Sigmoid colon (tissue), 4 donors: ENCODE measurements around the gene RTCA.
"Not testable (repeated sequence)": the region's sequence is repeated elsewhere in the genome, so short reads cannot be mapped to it uniquely, and the experiment has no call there.

Experiments used
- EP300 ChIP-seq, 4 donors: sonication (generic); formaldehyde crosslinking; IDR thresholded peaks; one replicate each; pipeline ENCODE4 v1.6.1; 2017; ENCODE audit warnings: antibody characterized with exemption in 4 of 4
- POLR2A ChIP-seq, 2 donors: fragments of 450-650 bp; IDR thresholded peaks; one replicate each; pipeline ENCODE4 v1.6.1; 2016; ENCODE audit warnings: antibody characterized with exemption in 2 of 2, mild to moderate bottlenecking in 2 of 2, moderate library complexity in 2 of 2
- POLR2AphosphoS5 ChIP-seq, 4 donors: sonication (generic); formaldehyde crosslinking; IDR thresholded peaks; one replicate each; pipeline ENCODE4 v1.6.1; 2017; ENCODE audit warnings: antibody characterized with exemption in 4 of 4
- TF ChIP-seq, protein P1 (sequence below), 4 experiments: fragments of 450-650 bp in 3 of 4; fragments of 200-600 bp in 1 of 4; IDR thresholded peaks; one replicate each; pipeline ENCODE4 v1.5.1; 2016 to 2019; ENCODE audit warnings: antibody characterized with exemption in 4 of 4, mild to moderate bottlenecking in 3 of 4, moderate library complexity in 2 of 4

DNA sequence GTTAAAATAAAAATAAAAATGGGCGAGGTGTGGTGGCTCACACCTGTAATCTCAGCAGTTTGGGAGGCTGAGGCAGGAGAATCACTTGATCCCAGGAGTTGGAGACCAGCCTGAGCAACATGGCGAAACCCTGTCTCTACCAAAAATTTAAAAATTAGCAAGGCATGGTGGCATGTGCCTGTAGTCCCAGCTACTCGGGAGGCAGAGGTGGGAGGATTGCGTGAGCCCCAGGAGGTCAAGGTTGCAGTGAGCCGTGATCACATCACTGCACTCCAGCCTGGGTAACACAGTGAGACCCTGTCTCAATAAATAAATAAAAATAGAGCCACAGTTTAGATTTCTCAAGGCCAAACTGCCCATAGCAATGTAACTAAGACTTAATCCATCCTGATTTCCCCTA lies 9.7 kb upstream of the RTCA start:
- TF ChIP-seq, protein P1, sequence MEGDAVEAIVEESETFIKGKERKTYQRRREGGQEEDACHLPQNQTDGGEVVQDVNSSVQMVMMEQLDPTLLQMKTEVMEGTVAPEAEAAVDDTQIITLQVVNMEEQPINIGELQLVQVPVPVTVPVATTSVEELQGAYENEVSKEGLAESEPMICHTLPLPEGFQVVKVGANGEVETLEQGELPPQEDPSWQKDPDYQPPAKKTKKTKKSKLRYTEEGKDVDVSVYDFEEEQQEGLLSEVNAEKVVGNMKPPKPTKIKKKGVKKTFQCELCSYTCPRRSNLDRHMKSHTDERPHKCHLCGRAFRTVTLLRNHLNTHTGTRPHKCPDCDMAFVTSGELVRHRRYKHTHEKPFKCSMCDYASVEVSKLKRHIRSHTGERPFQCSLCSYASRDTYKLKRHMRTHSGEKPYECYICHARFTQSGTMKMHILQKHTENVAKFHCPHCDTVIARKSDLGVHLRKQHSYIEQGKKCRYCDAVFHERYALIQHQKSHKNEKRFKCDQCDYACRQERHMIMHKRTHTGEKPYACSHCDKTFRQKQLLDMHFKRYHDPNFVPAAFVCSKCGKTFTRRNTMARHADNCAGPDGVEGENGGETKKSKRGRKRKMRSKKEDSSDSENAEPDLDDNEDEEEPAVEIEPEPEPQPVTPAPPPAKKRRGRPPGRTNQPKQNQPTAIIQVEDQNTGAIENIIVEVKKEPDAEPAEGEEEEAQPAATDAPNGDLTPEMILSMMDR (IDR thresholded peaks at IDR 0.05), result not testable (repeated sequence)
- not testable (repeated sequence) for TF ChIP-seq POLR2AphosphoS5, POLR2A, EP300 (IDR thresholded peaks at IDR 0.05)
